Measurements from ENCODE around the gene ESYT2. TPM values are rescaled to one million over a fixed set of nuclear protein-coding genes. Genes with fewer than 3 reads are reported as not detected.

The ESYT2 gene
- total and polyA plus RNA-seq, 2 of the 4 experiments (the other 2 are of a cell fraction) = 26.7 to 69.9 TPM

DNA sequence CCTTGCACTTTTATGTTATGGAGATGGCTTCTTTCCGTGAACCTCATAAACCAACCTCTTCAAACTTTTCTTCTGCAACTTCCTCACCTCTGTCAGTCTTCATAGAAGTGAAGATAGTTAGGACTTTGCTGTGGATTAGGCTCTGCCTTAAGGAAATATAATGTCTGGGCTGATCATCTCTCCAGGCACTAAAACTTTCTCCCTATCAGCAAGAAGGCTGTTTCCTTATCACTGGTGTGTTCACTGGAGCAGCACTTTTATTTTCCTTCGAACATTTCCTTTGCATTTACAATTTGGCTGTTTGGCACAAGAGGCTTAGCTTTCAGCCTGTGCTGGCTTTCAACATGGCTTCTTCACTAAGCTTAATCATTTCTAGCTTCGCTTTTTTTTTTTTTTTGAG is 52.8 kb downstream of the ESYT2 start:
- no peaks in the 10 kb centered on the region for H3K9me3 ChIP-seq (ENCODE audit: control insufficient read depth, insufficient read depth, low read length)
- dilution Hi-C loops (cut with HindIII; ENCODE audit: low sequenced_read_pairs, unreplicated experiment) (no loop called here), in situ Hi-C loops (cut with MboI; ENCODE audit: low sequenced_read_pairs) (no loop called here), intact Hi-C loops (cut with micrococcal nuclease) (no loop called here)
- H2BK120ac ChIP-seq (ENCODE audit: low read depth, low read length) = no peak overlapping the region
- no peaks in the 10 kb centered on the region for H3K27me3 ChIP-seq (ENCODE audit: control insufficient read depth, insufficient read depth, low read length)
- no peak overlapping the region for H3K4me3 ChIP-seq (ENCODE audit: insufficient read depth, low read depth, low read length)
- H3K4me1 ChIP-seq (ENCODE audit: control insufficient read depth, insufficient read depth, low read length) = peaks cover 8% of the 10 kb centered on the region
- TF ChIP-seq RCOR1 (IDR thresholded peaks at IDR 0.05; ENCODE audit: insufficient replicate concordance, low read length) (no peak), RAD21 (IDR thresholded peaks at IDR 0.05; ENCODE audit: low read length) (no peak), MAFK (IDR thresholded peaks at IDR 0.05; ENCODE audit: low read depth, low read length) (no peak), BHLHE40 (IDR thresholded peaks at IDR 0.05; ENCODE audit: low read depth, low read length) (no peak), MXI1 (IDR thresholded peaks at IDR 0.05; ENCODE audit: borderline replicate concordance, low read depth, low read length) (no peak), RFX5 (IDR thresholded peaks at IDR 0.05; ENCODE audit: low read depth, low read length) (no peak), POLR2A (IDR thresholded peaks at IDR 0.05; ENCODE audit: low read depth, low read length) (no peak), MAZ (IDR thresholded peaks at IDR 0.05; ENCODE audit: borderline replicate concordance, low read depth, low read length) (no peak), FOS (IDR thresholded peaks at IDR 0.05; ENCODE audit: low read depth, low read length) (no peak), SMC3 (IDR thresholded peaks at IDR 0.05; ENCODE audit: low read depth, low read length) (no peak)
- TF ChIP-seq, protein P1, sequence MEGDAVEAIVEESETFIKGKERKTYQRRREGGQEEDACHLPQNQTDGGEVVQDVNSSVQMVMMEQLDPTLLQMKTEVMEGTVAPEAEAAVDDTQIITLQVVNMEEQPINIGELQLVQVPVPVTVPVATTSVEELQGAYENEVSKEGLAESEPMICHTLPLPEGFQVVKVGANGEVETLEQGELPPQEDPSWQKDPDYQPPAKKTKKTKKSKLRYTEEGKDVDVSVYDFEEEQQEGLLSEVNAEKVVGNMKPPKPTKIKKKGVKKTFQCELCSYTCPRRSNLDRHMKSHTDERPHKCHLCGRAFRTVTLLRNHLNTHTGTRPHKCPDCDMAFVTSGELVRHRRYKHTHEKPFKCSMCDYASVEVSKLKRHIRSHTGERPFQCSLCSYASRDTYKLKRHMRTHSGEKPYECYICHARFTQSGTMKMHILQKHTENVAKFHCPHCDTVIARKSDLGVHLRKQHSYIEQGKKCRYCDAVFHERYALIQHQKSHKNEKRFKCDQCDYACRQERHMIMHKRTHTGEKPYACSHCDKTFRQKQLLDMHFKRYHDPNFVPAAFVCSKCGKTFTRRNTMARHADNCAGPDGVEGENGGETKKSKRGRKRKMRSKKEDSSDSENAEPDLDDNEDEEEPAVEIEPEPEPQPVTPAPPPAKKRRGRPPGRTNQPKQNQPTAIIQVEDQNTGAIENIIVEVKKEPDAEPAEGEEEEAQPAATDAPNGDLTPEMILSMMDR (conservative IDR thresholded peaks at IDR 0.05; ENCODE audit: low read depth, low read length) = no peak
- TF ChIP-seq, protein P2, sequence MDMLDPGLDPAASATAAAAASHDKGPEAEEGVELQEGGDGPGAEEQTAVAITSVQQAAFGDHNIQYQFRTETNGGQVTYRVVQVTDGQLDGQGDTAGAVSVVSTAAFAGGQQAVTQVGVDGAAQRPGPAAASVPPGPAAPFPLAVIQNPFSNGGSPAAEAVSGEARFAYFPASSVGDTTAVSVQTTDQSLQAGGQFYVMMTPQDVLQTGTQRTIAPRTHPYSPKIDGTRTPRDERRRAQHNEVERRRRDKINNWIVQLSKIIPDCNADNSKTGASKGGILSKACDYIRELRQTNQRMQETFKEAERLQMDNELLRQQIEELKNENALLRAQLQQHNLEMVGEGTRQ (IDR thresholded peaks at IDR 0.05; ENCODE audit: low read depth, low read length) = no peak
- TF ChIP-seq, protein P3, sequence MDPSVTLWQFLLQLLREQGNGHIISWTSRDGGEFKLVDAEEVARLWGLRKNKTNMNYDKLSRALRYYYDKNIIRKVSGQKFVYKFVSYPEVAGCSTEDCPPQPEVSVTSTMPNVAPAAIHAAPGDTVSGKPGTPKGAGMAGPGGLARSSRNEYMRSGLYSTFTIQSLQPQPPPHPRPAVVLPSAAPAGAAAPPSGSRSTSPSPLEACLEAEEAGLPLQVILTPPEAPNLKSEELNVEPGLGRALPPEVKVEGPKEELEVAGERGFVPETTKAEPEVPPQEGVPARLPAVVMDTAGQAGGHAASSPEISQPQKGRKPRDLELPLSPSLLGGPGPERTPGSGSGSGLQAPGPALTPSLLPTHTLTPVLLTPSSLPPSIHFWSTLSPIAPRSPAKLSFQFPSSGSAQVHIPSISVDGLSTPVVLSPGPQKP (IDR thresholded peaks at IDR 0.05; ENCODE audit: borderline replicate concordance, low read depth, low read length) = no peak
- no TSS peak for BruUV-seq (replicated peaks)
- H3K9ac ChIP-seq (ENCODE audit: low read depth, low read length) = no peak overlapping the region
- H3K27ac ChIP-seq (ENCODE audit: insufficient read depth, low read length) = no peak overlapping the region
- H3K14ac ChIP-seq (replicated peaks; ENCODE audit: low read depth, low read length) = no peak overlapping the region
- H3K56ac ChIP-seq (ENCODE audit: extremely low read depth, insufficient read depth, low read length) = no peak overlapping the region
- POLR2A ChIA-PET (ENCODE audit: unreplicated experiment) = no interaction called here
- no peak overlapping the region for H3K23ac ChIP-seq (ENCODE audit: low read depth, low read length)
- H4K8ac ChIP-seq (ENCODE audit: low read depth in 2 of 2, low read length in 2 of 2) = no peak overlapping the region
- H3K4me2 ChIP-seq (ENCODE audit: low read depth, low read length) = no peak overlapping the region
- H2BK5ac ChIP-seq (ENCODE audit: low read depth, low read length, poor library complexity, severe bottlenecking) = no peak overlapping the region
- CTCF ChIA-PET = interaction anchor here (0.6 kb wide), 1 partner anchor 166 kb away, joined by 3 read pairs; no protein-coding TSS in a partner anchor
- ATAC-seq (ENCODE audit: low read depth) = no peak
- H3K4ac ChIP-seq (ENCODE audit: low read depth, low read length) = no peak overlapping the region
- DNase-seq = no peak
- no peak overlapping the region for H2BK15ac ChIP-seq (ENCODE audit: low read depth, low read length)
- H2BK20ac ChIP-seq (ENCODE audit: low read depth, low read length) = no peak overlapping the region
- H3K79me1 ChIP-seq (ENCODE audit: low read depth in 1 of 2, low read length in 2 of 2) = peaks cover 21 to 33% of the 10 kb centered on the region in 2 experiments
- WGBS, 2 experiments (ENCODE audit: extremely low coverage in 2 of 2, insufficient read length in 1 of 2) = 100% methylated on average over 1 of the region's 3 CpGs; no CpG with 5 or more reads in 1 of the 2 experiments
- H3K36me3 ChIP-seq (ENCODE audit: control insufficient read depth, insufficient read depth, low read length) = peaks cover 20% of the 10 kb centered on the region
- no peak overlapping the region for H2AK9ac ChIP-seq (replicated peaks; ENCODE audit: low read depth, low read length, poor library complexity)
- no peaks in the 10 kb centered on the region; the same call in 1 of the 2 replicates for H4K20me1 ChIP-seq (ENCODE audit: insufficient read depth, low read length)
- no peak overlapping the region for H3K18ac ChIP-seq (ENCODE audit: low read depth, low read length)
- peaks cover 17% of the 10 kb centered on the region for H3K9me1 ChIP-seq (ENCODE audit: insufficient read depth, low read length)
- no peak overlapping the region for H2AK5ac ChIP-seq (ENCODE audit: low read depth, low read length)
- H4K5ac ChIP-seq (ENCODE audit: low read depth, low read length) = no peak overlapping the region
- H4K91ac ChIP-seq (ENCODE audit: insufficient read depth, low read depth, low read length) = no peak overlapping the region
- H2AFZ ChIP-seq (replicated peaks; ENCODE audit: low read length, poor library complexity) = no peak overlapping the region
